H1 (cell line): ENCODE results near the gene LTF. TPM values are rescaled to one million over a fixed set of nuclear protein-coding genes. Genes with fewer than 3 reads are reported as not detected.
"Not testable (repeated sequence)": the region's sequence is repeated elsewhere in the genome, so short reads cannot be mapped to it uniquely, and the experiment has no call there.

Experiments used
- CTCF ChIA-PET: fragments of 300-600 bp; sonication (Branson Sonifier 250); formaldehyde crosslinking; loops from one replicate; lab custom pipeline; 2021; ENCODE audit not compliant: partially characterized antibody; lab: Charles Lee
- POLR2A ChIA-PET: fragments of 300-600 bp; sonication (Branson Sonifier 250); formaldehyde crosslinking; loops from one replicate; lab custom pipeline; 2021; ENCODE audit warnings: inconsistent platforms; ENCODE audit not compliant: partially characterized antibody; lab: Charles Lee
- DNase-seq, 2 experiments: peaks; one replicate each; pipeline versions ENCODE4 v3.0.0 to v3.0.0-alpha.2; 2010 to 2022; ENCODE audit warnings: low spot score in 2 of 2, low read depth in 1 of 2, mixed read lengths in 1 of 2
- FAIRE-seq: peaks from 2 replicates; lab custom pipeline; 2011; peaks lifted over from hg19 to GRCh38; lab: Jason Lieb, UNC
- H2AFZ ChIP-seq: 2 replicates; pipeline ENCODE4 v1.8.1; 2012; ENCODE audit warnings: low read length, inconsistent platforms
- H2AK5ac ChIP-seq: 2 replicates; pipeline ENCODE4 v1.6.1; 2013; ENCODE audit warnings: low read depth, low read length
- H2BK120ac ChIP-seq: replicated peaks from 2 replicates; pipeline ENCODE3; 2013; ENCODE audit warnings: low read depth, low read length, inconsistent platforms
- H2BK12ac ChIP-seq: 2 replicates; pipeline ENCODE4 v1.6.1; 2013; ENCODE audit warnings: low read depth, low read length
- H2BK15ac ChIP-seq: 2 replicates; pipeline ENCODE4 v1.6.1; 2013; ENCODE audit warnings: low read length
- H2BK20ac ChIP-seq: 2 replicates; pipeline ENCODE4 v1.6.1; 2013; ENCODE audit warnings: low read length
- H2BK5ac ChIP-seq: 2 replicates; pipeline ENCODE4 v1.6.1; 2013; ENCODE audit warnings: low read depth, low read length
- H3K14ac ChIP-seq: 2 replicates; pipeline ENCODE4 v1.6.1; 2013; ENCODE audit warnings: inconsistent platforms; ENCODE audit not compliant: insufficient read length
- H3K18ac ChIP-seq: 2 replicates; pipeline ENCODE4 v1.6.1; 2013; ENCODE audit warnings: low read length; ENCODE audit errors: extremely low read depth
- H3K23ac ChIP-seq: 2 replicates; pipeline ENCODE4 v1.6.1; 2013; ENCODE audit warnings: inconsistent platforms; ENCODE audit not compliant: insufficient read length
- H3K23me2 ChIP-seq: 2 replicates; pipeline ENCODE4 v1.6.1; 2013; ENCODE audit warnings: low read depth, low read length
- H3K27ac ChIP-seq: 2 replicates; pipeline ENCODE4 v1.6.1; 2011; ENCODE audit warnings: low read depth, low read length, inconsistent platforms
- H3K27me3 ChIP-seq, 4 experiments: replicated peaks in 1 of 4; 1 replicate in 1 of 4; 2 replicates in 3 of 4; pipeline versions ENCODE4 v1.6.1 to v1.8.1; 2011 to 2013; ENCODE audit warnings: low read length in 3 of 4, mild to moderate bottlenecking in 3 of 4, inconsistent platforms in 2 of 4, mixed read lengths in 2 of 4, moderate library complexity in 1 of 4; ENCODE audit not compliant: control insufficient read depth in 3 of 4, insufficient read depth in 3 of 4; ENCODE audit errors: extremely low read depth in 1 of 4
- H3K36me3 ChIP-seq, 4 experiments: 2 replicates each; pipeline versions ENCODE4 v1.6.1 to v1.8.1; 2011 to 2013; ENCODE audit warnings: mild to moderate bottlenecking in 4 of 4, low read length in 3 of 4, moderate library complexity in 2 of 4, control low read depth in 1 of 4, inconsistent platforms in 1 of 4; ENCODE audit not compliant: insufficient read depth in 4 of 4, control insufficient read depth in 2 of 4
- H3K4ac ChIP-seq: replicated peaks from 2 replicates; pipeline ENCODE3; 2013; ENCODE audit warnings: low read length, low read depth, mixed read lengths, inconsistent platforms; ENCODE audit not compliant: insufficient read length
- H3K4me1 ChIP-seq, 4 experiments: replicated peaks in 1 of 4; 1 replicate in 1 of 4; 2 replicates in 3 of 4; pipeline versions ENCODE4 v1.6.1 to v1.8.1; 2011 to 2013; ENCODE audit warnings: low read length in 3 of 4, inconsistent platforms in 2 of 4, mixed read lengths in 1 of 4; ENCODE audit not compliant: insufficient read depth in 4 of 4, control insufficient read depth in 3 of 4
- H3K4me2 ChIP-seq, 2 experiments: 2 replicates each; pipeline versions ENCODE4 v1.6.1 to v1.8.1; 2011 to 2013; ENCODE audit warnings: low read depth in 2 of 2, low read length in 2 of 2, control low read depth in 1 of 2, inconsistent platforms in 1 of 2, mild to moderate bottlenecking in 1 of 2; ENCODE audit not compliant: insufficient read depth in 1 of 2
- H3K4me3 ChIP-seq, 4 experiments: fragments of 200-600, 300-600 bp in 1 of 4; sonication (generic), shearing (Covaris generic), sonication (Bioruptor Twin) in 1 of 4; 2 replicates each; pipeline versions ENCODE4 v1.5.1 to v1.8.1; 2011 to 2016; ENCODE audit warnings: low read length in 4 of 4, low read depth in 3 of 4, control low read depth in 2 of 4, inconsistent platforms in 2 of 4, mild to moderate bottlenecking in 2 of 4, mixed read lengths in 1 of 4, moderate library complexity in 1 of 4; ENCODE audit not compliant: insufficient read depth in 2 of 4; ENCODE audit errors: extremely low read depth in 1 of 4
- H3K56ac ChIP-seq: replicated peaks from 2 replicates; pipeline ENCODE3; 2013; ENCODE audit warnings: low read depth, mild to moderate bottlenecking, mixed read lengths, low read length, inconsistent platforms; ENCODE audit not compliant: insufficient read length
- H3K79me1 ChIP-seq: 2 replicates; pipeline ENCODE4 v1.6.1; 2013; ENCODE audit warnings: low read depth, low read length, control low read depth
- H3K79me2 ChIP-seq, 2 experiments: 2 replicates each; pipeline versions ENCODE4 v1.6.1 to v1.8.1; 2012 to 2013; ENCODE audit warnings: low read length in 2 of 2, mild to moderate bottlenecking in 2 of 2, inconsistent platforms in 1 of 2; ENCODE audit not compliant: insufficient read depth in 2 of 2, control insufficient read depth in 1 of 2
- H3K9ac ChIP-seq, 4 experiments: replicated peaks in 1 of 4; 1 replicate in 1 of 4; 2 replicates in 3 of 4; pipeline versions ENCODE4 v1.6.1 to v1.8.1; 2011 to 2013; ENCODE audit warnings: low read depth in 3 of 4, low read length in 3 of 4, control low read depth in 2 of 4, mild to moderate bottlenecking in 2 of 4, moderate library complexity in 2 of 4, inconsistent platforms in 1 of 4; ENCODE audit errors: extremely low read depth in 1 of 4
- H3K9me3 ChIP-seq, 2 experiments: 2 replicates each; pipeline versions ENCODE4 v1.6.1 to v1.8.1; 2012 to 2013; ENCODE audit warnings: mild to moderate bottlenecking in 2 of 2, moderate library complexity in 2 of 2, control low read depth in 1 of 2, inconsistent platforms in 1 of 2, low read depth in 1 of 2, low read length in 1 of 2, mixed read lengths in 1 of 2; ENCODE audit not compliant: insufficient read depth in 2 of 2
- H4K20me1 ChIP-seq, 2 experiments: replicated peaks in 1 of 2; 2 replicates each; pipeline versions ENCODE3 to v1.8.1; 2011 to 2013; ENCODE audit warnings: inconsistent platforms in 2 of 2, low read length in 2 of 2, mild to moderate bottlenecking in 1 of 2; ENCODE audit not compliant: insufficient read depth in 2 of 2, control insufficient read depth in 1 of 2
- H4K5ac ChIP-seq: 2 replicates; pipeline ENCODE4 v1.6.1; 2013; ENCODE audit warnings: low read length, low read depth, mixed read lengths, inconsistent platforms; ENCODE audit not compliant: insufficient read length
- H4K8ac ChIP-seq: 2 replicates; pipeline ENCODE4 v1.8.0; 2013; ENCODE audit warnings: mild to moderate bottlenecking, moderate library complexity, low read length, inconsistent platforms; ENCODE audit not compliant: insufficient read depth; ENCODE audit errors: extremely low read depth
- H4K91ac ChIP-seq: replicated peaks from 2 replicates; pipeline ENCODE3; 2013; ENCODE audit warnings: low read length, mixed read lengths, inconsistent platforms; ENCODE audit not compliant: insufficient read length
- WGBS, 2 experiments: shearing (Covaris generic) in 1 of 2; methylation state at CpG; one replicate each; pipeline versions ENCODE4 v1.1.6 to v1.1.7; 2013 to 2015; ENCODE audit warnings: low lambda C conversion rate in 2 of 2, mixed read lengths in 2 of 2, inconsistent platforms in 1 of 2, low coverage in 1 of 2, missing lambda C conversion rate in 1 of 2; ENCODE audit not compliant: insufficient replicate concordance in 2 of 2, insufficient coverage in 1 of 2, insufficient read length in 1 of 2; ENCODE audit errors: extremely low coverage in 1 of 2, missing lambda C conversion rate in 1 of 2; 5-methylcytosine and 5-hydroxymethylcytosine counted together
- polyA plus RNA-seq, 7 experiments: library from polyadenylated mRNA; depleted of rRNA in 3 of 7; stranded (reverse) in 5 of 7; unstranded in 2 of 7; fragments of >200 nt in 5 of 7; fragments of 200-250 nt in 2 of 7; gene quantifications; 1 replicate in 5 of 7; 2 replicates in 1 of 7; 4 replicates in 1 of 7; pipeline versions ENCODE4 v1.2.1 to v1.2.3, GENCODE V29; 2011 to 2013; ENCODE audit warnings: missing spikeins in 2 of 7, mixed read lengths in 2 of 7
- total RNA-seq: library from RNA; stranded (reverse); fragmentation: NEBNext Ultra II Directional; extraction: Animal tissue kit (Norgen Biotek cat#: 25700); gene quantifications from 2 replicates; pipeline ENCODE4 v1.2.1, GENCODE V29; 2021

Gene LTF
- total and polyA plus RNA-seq, 2 of the 8 experiments (the other 6 are each of a cell fraction or from before 2014, with no cell fraction given), result 0.23 to 0.99 TPM

DNA sequence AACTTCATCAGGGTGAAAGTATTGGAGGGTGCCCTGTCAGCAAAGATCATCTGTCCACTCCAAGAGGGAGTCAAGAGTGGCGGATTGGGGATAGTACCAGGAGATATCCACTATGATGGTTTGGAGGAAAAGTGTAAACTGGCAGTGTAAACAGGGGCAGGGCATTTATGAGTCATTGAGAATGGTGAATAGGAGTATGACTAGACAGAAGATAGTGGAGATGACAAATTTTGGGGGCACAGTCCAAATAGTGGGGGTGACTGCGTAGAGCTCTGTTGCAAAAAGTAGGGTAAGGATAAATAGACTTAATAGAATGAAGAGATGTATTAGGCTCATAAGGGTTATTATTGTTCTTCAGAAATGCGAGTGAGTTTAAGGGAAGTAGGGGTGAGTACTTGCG is 75.9 kb downstream of the LTF start:
- H2AFZ ChIP-seq, H3K23ac ChIP-seq, H3K36me3 ChIP-seq, H3K18ac ChIP-seq, DNase-seq, H2BK12ac ChIP-seq, H3K27ac ChIP-seq, H3K9ac ChIP-seq, H3K79me1 ChIP-seq, H3K27me3 ChIP-seq, H3K4me1 ChIP-seq, H3K4ac ChIP-seq, H2AK5ac ChIP-seq, H3K23me2 ChIP-seq, H4K5ac ChIP-seq, H2BK20ac ChIP-seq, H2BK15ac ChIP-seq, H4K91ac ChIP-seq, H3K4me2 ChIP-seq, FAIRE-seq, POLR2A ChIA-PET, H2BK120ac ChIP-seq, H2BK5ac ChIP-seq, H4K20me1 ChIP-seq, H3K9me3 ChIP-seq, H3K14ac ChIP-seq, H3K4me3 ChIP-seq, H3K56ac ChIP-seq, H3K79me2 ChIP-seq, H4K8ac ChIP-seq: not testable (repeated sequence)
- CTCF ChIA-PET, result interaction anchor here (0.8 to 1.5 kb wide), 5 partner anchors 9 to 240 kb away, joined by 3 to 6 read pairs (median 3); no protein-coding TSS in a partner anchor
- 88% methylated on average over 4 of the region's 4 CpGs; no CpG with 5 or more reads in 1 of the 2 experiments for WGBS, 2 experiments
